ENCODE measurements around the gene MLH1. TPM values are rescaled to one million over a fixed set of nuclear protein-coding genes. Genes with fewer than 3 reads are reported as not detected.

MLH1 gene
- total RNA-seq, 1 donor from 2014 or later = 61.6 TPM

- Histone ChIP-seq H3K27me3 (no peaks in the 10 kb centered on the region), H3K4me1 (peaks cover 34% of the 10 kb centered on the region), H3K27ac (no peak overlapping the region), H3K4me3 (no peak overlapping the region), H3K9me3 (no peaks in the 10 kb centered on the region), H3K36me3 (peaks cover 0 to 41% of the 10 kb centered on the region in 2 donors)
- intact Hi-C loops (cut with DNase I) = no loop called here
- TF ChIP-seq CTCF (IDR thresholded peaks at IDR 0.05) (no peak), POLR2AphosphoS5 (IDR thresholded peaks at IDR 0.05; ENCODE audit: insufficient read depth in 1 of 2, low read depth in 1 of 2) (no peak), POLR2A (IDR thresholded peaks at IDR 0.05) (no peak)
- no peak for DNase-seq (ENCODE audit: extremely low spot score in 2 of 2)
Observed at GRCh38 chr3:37056826-37057225, 63.5 kb downstream of the MLH1 start.

DNA sequence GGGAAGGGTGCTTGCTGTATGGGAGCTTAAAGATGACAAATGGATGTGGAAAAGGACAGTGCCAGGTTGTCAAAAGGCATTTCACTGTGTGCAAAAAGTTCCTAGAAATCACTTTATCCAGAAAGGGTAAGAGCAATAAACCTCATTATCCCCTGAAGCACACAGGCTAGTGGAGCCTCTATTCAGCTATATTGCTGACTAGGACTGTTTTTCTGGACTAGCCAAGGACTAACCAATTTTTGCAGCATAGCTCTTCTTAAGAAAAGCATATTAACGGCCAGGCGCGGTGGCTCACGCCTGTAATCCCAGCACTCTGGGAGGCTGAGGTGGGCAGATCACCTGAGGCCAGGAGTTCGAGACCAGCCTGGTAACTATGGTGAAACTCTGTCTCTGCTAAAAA is 64.8 kb downstream of the MLH1 start:
- H3K4me1 ChIP-seq = peaks cover 30% of the 10 kb centered on the region
- DNase-seq (ENCODE audit: extremely low spot score in 2 of 2) = no peak
- H3K9me3 ChIP-seq = no peaks in the 10 kb centered on the region
- no peak for TF ChIP-seq CTCF (IDR thresholded peaks at IDR 0.05)
- no peak for TF ChIP-seq POLR2A (IDR thresholded peaks at IDR 0.05)
- TF ChIP-seq POLR2AphosphoS5 (IDR thresholded peaks at IDR 0.05; ENCODE audit: insufficient read depth in 1 of 2, low read depth in 1 of 2) = no peak
- intact Hi-C loops (cut with DNase I) = no loop called here
- H3K4me3 ChIP-seq = no peak overlapping the region
- H3K27me3 ChIP-seq = no peaks in the 10 kb centered on the region
- peaks cover 0 to 38% of the 10 kb centered on the region in 2 donors for H3K36me3 ChIP-seq
- H3K27ac ChIP-seq = no peak overlapping the region

- Histone ChIP-seq H3K4me1 (no peaks in the 10 kb centered on the region), H3K27me3 (no peaks in the 10 kb centered on the region), H3K4me3 (no peak overlapping the region), H3K36me3 (peaks cover 0 to 42% of the 10 kb centered on the region in 2 donors), H3K9me3 (no peaks in the 10 kb centered on the region), H3K27ac (no peak overlapping the region)
- no peak for DNase-seq (ENCODE audit: extremely low spot score in 2 of 2)
- TF ChIP-seq CTCF (IDR thresholded peaks at IDR 0.05) = no peak
- intact Hi-C loops (cut with DNase I) = no loop called here
Observed at GRCh38 chr3:37064747-37065146, 71.4 kb downstream of the MLH1 start.

DNA sequence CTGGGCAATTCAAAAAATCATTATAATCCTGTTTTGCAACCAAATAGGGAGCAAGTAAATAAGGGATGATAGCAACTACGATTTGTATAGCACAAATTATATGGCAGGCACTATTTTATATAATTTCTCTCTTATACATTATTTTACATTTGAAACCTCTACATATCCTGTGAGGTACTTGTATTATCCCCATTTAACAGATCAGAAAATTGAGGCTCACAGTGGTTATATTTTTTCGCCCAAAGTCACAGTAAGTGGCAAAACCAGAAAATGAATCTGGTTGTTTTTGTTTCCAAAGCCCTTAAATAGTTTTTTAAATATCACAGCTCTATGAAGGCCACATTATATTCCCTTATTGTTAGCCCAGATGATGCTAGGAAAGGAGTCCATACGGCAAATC is 74.3 kb downstream of the MLH1 start:
- no peak overlapping the region for H3K27ac ChIP-seq
- no peaks in the 10 kb centered on the region for H3K9me3 ChIP-seq
- H3K4me3 ChIP-seq = no peak overlapping the region
- peaks cover 0 to 38% of the 10 kb centered on the region in 2 donors for H3K36me3 ChIP-seq
- intact Hi-C loops (cut with DNase I) = no loop called here
- no peak for TF ChIP-seq POLR2A (IDR thresholded peaks at IDR 0.05)
- TF ChIP-seq POLR2AphosphoS5 (IDR thresholded peaks at IDR 0.05; ENCODE audit: insufficient read depth in 1 of 2, low read depth in 1 of 2) = no peak
- TF ChIP-seq CTCF (IDR thresholded peaks at IDR 0.05) = no peak
- no peaks in the 10 kb centered on the region for H3K4me1 ChIP-seq
- no peaks in the 10 kb centered on the region for H3K27me3 ChIP-seq
- DNase-seq (ENCODE audit: extremely low spot score in 2 of 2) = no peak

GRCh38 chr3:37068031-37068430 is 74.7 kb downstream of the MLH1 start:
- DNase-seq (ENCODE audit: extremely low spot score in 2 of 2) = no peak
- Histone ChIP-seq H3K27me3 (no peaks in the 10 kb centered on the region), H3K36me3 (peaks cover 0 to 33% of the 10 kb centered on the region in 2 donors), H3K4me3 (no peak overlapping the region), H3K27ac (no peak overlapping the region), H3K4me1 (no peaks in the 10 kb centered on the region), H3K9me3 (no peaks in the 10 kb centered on the region)
- intact Hi-C loops (cut with DNase I) = no loop called here
- TF ChIP-seq POLR2A (IDR thresholded peaks at IDR 0.05) (no peak), POLR2AphosphoS5 (IDR thresholded peaks at IDR 0.05; ENCODE audit: insufficient read depth in 1 of 2, low read depth in 1 of 2) (no peak), CTCF (IDR thresholded peaks at IDR 0.05) (no peak)
